Fibroblast of lung (primary cell): Measurements from ENCODE around the gene PUS10.

Experiments
- EZH2 ChIP-seq: IDR thresholded peaks from 2 replicates; pipeline ENCODE4 v1.5.1; 2012; ENCODE audit warnings: low read length, control low read depth, mild to moderate bottlenecking; ENCODE audit errors: missing control alignments
- TF ChIP-seq, protein P1 (sequence below), 2 donors: IDR thresholded peaks in 1 of 2; conservative IDR thresholded peaks in 1 of 2; 1 replicate in 1 of 2; 2 replicates in 1 of 2; pipeline ENCODE4 v1.5.1; 2011 to 2012; ENCODE audit warnings: low read length in 2 of 2, control low read depth in 1 of 2, inconsistent platforms in 1 of 2, low read depth in 1 of 2, mild to moderate bottlenecking in 1 of 2

DNA sequence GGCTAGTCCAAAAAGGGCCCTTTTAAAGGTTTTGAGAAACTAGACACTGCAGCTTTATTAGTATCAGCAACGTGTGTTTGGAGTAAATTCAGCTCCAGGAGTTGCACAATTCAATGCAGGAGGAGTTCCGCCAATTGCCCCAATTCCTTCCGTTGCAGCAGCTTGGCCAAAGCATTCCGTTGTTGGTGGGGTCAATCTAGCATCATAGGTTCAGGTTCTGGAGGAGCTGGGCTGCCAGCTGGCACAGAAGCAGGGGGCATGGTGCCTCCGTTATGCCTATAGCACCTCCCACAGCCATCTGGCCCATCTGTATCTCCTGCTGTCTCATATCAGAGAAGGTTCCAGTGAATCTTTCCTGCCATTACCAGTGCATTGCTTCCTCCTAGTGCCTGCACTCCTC is 81.3 kb downstream of the PUS10 start:
- no peak for TF ChIP-seq EZH2
- TF ChIP-seq, protein P1, sequence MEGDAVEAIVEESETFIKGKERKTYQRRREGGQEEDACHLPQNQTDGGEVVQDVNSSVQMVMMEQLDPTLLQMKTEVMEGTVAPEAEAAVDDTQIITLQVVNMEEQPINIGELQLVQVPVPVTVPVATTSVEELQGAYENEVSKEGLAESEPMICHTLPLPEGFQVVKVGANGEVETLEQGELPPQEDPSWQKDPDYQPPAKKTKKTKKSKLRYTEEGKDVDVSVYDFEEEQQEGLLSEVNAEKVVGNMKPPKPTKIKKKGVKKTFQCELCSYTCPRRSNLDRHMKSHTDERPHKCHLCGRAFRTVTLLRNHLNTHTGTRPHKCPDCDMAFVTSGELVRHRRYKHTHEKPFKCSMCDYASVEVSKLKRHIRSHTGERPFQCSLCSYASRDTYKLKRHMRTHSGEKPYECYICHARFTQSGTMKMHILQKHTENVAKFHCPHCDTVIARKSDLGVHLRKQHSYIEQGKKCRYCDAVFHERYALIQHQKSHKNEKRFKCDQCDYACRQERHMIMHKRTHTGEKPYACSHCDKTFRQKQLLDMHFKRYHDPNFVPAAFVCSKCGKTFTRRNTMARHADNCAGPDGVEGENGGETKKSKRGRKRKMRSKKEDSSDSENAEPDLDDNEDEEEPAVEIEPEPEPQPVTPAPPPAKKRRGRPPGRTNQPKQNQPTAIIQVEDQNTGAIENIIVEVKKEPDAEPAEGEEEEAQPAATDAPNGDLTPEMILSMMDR (conservative IDR thresholded peaks at IDR 0.05 in 1 of 2, IDR thresholded peaks at IDR 0.05 in 1 of 2; ENCODE audit: low read depth in 1 of 2, low read length in 2 of 2), result no peak
